Measurements from ENCODE around the gene PGM1.

- TF ChIP-seq, protein P1, sequence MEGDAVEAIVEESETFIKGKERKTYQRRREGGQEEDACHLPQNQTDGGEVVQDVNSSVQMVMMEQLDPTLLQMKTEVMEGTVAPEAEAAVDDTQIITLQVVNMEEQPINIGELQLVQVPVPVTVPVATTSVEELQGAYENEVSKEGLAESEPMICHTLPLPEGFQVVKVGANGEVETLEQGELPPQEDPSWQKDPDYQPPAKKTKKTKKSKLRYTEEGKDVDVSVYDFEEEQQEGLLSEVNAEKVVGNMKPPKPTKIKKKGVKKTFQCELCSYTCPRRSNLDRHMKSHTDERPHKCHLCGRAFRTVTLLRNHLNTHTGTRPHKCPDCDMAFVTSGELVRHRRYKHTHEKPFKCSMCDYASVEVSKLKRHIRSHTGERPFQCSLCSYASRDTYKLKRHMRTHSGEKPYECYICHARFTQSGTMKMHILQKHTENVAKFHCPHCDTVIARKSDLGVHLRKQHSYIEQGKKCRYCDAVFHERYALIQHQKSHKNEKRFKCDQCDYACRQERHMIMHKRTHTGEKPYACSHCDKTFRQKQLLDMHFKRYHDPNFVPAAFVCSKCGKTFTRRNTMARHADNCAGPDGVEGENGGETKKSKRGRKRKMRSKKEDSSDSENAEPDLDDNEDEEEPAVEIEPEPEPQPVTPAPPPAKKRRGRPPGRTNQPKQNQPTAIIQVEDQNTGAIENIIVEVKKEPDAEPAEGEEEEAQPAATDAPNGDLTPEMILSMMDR (conservative IDR thresholded peaks at IDR 0.05; ENCODE audit: low read depth, low read length) = peak; percentile 71
- TF ChIP-seq EZH2 (IDR thresholded peaks at IDR 0.05; ENCODE audit: borderline replicate concordance, low read depth, low read length, poor library complexity, severe bottlenecking) = no peak
Measured at GRCh38 chr1:63557365-63557987, 35.7 kb upstream of the PGM1 start.
